ENCODE measurements around the gene NPS.

NPS gene

DNA sequence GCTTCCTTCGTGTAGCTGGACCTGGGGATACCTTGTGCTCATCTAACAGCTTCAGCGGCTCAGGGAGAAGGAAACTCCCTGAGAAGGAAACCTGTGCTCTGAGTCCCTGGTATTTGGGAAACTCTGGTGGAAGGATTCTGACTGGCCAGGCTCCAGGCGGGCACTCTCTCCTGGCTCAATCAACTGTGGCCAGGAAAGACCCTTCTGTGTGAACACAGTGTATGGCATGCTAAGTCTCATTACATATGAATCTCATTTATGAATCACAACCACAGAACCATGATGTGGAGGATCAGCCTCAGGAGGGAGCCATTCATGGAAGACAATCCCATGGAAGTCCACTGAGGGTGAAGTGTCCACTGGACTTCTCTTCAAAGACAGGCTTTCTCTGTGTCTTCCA lies 20.9 kb downstream of the NPS start:
- Histone ChIP-seq H3K36me3 (ENCODE audit: control insufficient read depth, insufficient read depth, low read length) (no peaks in the 10 kb centered on the region), H3K27me3 (ENCODE audit: control insufficient read depth, insufficient read depth, low read length) (no peaks in the 10 kb centered on the region), H3K9me3 (ENCODE audit: control insufficient read depth, low read length) (no peaks in the 10 kb centered on the region), H3K4me2 (ENCODE audit: low read length) (no peak overlapping the region), H3K79me2 (no peaks in the 10 kb centered on the region), H3K27ac (no peak overlapping the region), H3K9ac (no peak overlapping the region), H3K4me1 (no peaks in the 10 kb centered on the region), H3K4me3 (ENCODE audit: low read depth, low read length) (no peak overlapping the region), H2AFZ (no peak overlapping the region)
- TF ChIP-seq, protein P1, sequence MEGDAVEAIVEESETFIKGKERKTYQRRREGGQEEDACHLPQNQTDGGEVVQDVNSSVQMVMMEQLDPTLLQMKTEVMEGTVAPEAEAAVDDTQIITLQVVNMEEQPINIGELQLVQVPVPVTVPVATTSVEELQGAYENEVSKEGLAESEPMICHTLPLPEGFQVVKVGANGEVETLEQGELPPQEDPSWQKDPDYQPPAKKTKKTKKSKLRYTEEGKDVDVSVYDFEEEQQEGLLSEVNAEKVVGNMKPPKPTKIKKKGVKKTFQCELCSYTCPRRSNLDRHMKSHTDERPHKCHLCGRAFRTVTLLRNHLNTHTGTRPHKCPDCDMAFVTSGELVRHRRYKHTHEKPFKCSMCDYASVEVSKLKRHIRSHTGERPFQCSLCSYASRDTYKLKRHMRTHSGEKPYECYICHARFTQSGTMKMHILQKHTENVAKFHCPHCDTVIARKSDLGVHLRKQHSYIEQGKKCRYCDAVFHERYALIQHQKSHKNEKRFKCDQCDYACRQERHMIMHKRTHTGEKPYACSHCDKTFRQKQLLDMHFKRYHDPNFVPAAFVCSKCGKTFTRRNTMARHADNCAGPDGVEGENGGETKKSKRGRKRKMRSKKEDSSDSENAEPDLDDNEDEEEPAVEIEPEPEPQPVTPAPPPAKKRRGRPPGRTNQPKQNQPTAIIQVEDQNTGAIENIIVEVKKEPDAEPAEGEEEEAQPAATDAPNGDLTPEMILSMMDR (IDR thresholded peaks at IDR 0.05), result no peak

DNA sequence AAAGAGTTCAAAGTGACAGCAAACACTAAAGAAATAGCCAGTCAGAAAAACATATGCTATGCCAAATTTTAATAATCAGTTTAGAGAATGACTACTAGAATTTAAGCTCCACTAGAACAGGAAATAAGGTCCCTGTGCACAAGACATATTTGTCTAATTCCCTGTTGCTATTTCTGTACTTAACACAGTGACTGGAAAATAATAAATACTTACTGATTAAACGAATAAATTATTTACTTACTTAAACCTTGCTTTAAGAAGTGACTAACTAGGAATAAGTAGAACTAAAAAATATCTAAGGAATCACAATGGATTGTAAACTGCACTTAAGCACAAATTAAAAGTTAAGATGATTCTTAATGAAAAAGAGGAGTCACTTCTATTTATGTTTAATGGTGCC lies 22.3 kb downstream of the NPS start:
- no peak overlapping the region for H3K4me2 ChIP-seq (ENCODE audit: low read length)

DNA sequence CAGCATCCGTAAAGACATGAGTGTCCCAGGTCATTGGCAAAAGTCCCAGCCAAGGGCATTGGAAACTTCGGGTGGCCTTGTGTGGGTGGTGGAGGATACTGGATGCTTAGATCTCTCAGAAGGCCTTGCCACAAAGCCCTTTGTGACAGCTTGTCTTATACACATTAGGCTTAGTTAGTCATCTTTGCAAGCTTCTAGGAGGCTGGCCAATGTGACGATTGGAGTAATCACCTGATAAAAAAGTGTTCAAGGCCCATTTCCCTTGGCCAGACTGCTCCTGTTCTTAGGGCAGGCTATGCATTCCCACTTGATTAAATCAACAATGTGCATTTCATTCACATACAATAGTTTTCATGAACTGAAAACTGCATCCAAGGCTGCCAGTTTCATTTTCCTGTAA lies 26.9 kb downstream of the NPS start:
- Histone ChIP-seq H3K36me3 (ENCODE audit: control insufficient read depth, insufficient read depth, low read length) (no peaks in the 10 kb centered on the region), H3K27me3 (ENCODE audit: control insufficient read depth, insufficient read depth, low read length) (no peaks in the 10 kb centered on the region), H3K79me2 (no peaks in the 10 kb centered on the region), H3K4me1 (no peaks in the 10 kb centered on the region), H3K4me2 (ENCODE audit: low read length) (no peak overlapping the region), H3K4me3 (ENCODE audit: low read depth, low read length) (no peak overlapping the region), H3K27ac (no peak overlapping the region), H3K9me3 (ENCODE audit: control insufficient read depth, low read length) (no peaks in the 10 kb centered on the region), H2AFZ (no peak overlapping the region), H3K9ac (no peak overlapping the region)
- TF ChIP-seq, protein P1 (IDR thresholded peaks at IDR 0.05), result no peak

More for the DNA sequence above, 22.3 kb downstream of the NPS start:
- TF ChIP-seq, protein P1 (IDR thresholded peaks at IDR 0.05), result no peak
- Histone ChIP-seq H3K9ac (no peak overlapping the region), H3K36me3 (ENCODE audit: control insufficient read depth, insufficient read depth, low read length) (no peaks in the 10 kb centered on the region), H3K27ac (no peak overlapping the region), H2AFZ (no peak overlapping the region), H3K79me2 (no peaks in the 10 kb centered on the region), H3K4me3 (ENCODE audit: low read depth, low read length) (no peak overlapping the region), H3K9me3 (ENCODE audit: control insufficient read depth, low read length) (no peaks in the 10 kb centered on the region), H3K4me1 (no peaks in the 10 kb centered on the region), H3K27me3 (ENCODE audit: control insufficient read depth, insufficient read depth, low read length) (no peaks in the 10 kb centered on the region)

DNA sequence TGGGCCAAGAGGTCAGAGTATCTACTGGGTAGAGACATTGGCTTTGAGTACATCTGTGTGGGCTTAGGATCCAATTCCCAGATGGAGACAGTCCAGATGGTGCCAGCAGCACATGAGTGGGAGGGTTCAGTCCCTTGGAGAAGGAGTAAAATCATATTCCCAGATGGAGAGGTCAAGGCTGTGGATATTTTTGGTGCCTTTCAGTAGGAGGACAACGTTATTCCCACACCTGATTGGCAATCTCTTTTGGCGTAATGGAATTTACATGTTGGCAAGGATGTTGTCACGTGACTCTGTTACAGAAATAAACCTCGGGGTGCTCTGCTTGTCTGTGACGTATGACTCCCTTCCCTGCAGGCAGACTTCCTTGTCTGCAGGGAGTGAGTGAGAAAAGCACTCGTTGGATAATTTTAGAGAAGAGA lies 27.6 kb downstream of the NPS start:
- TF ChIP-seq, protein P1 (IDR thresholded peaks at IDR 0.05), result no peak
- Histone ChIP-seq H2AFZ (no peak overlapping the region), H3K79me2 (no peaks in the 10 kb centered on the region), H3K4me2 (ENCODE audit: low read length) (no peak overlapping the region), H3K27me3 (ENCODE audit: control insufficient read depth, insufficient read depth, low read length) (no peaks in the 10 kb centered on the region), H3K4me1 (no peaks in the 10 kb centered on the region), H3K9ac (no peak overlapping the region), H3K36me3 (ENCODE audit: control insufficient read depth, insufficient read depth, low read length) (no peaks in the 10 kb centered on the region), H3K4me3 (ENCODE audit: low read depth, low read length) (no peak overlapping the region), H3K27ac (no peak overlapping the region), H3K9me3 (ENCODE audit: control insufficient read depth, low read length) (no peaks in the 10 kb centered on the region)

DNA sequence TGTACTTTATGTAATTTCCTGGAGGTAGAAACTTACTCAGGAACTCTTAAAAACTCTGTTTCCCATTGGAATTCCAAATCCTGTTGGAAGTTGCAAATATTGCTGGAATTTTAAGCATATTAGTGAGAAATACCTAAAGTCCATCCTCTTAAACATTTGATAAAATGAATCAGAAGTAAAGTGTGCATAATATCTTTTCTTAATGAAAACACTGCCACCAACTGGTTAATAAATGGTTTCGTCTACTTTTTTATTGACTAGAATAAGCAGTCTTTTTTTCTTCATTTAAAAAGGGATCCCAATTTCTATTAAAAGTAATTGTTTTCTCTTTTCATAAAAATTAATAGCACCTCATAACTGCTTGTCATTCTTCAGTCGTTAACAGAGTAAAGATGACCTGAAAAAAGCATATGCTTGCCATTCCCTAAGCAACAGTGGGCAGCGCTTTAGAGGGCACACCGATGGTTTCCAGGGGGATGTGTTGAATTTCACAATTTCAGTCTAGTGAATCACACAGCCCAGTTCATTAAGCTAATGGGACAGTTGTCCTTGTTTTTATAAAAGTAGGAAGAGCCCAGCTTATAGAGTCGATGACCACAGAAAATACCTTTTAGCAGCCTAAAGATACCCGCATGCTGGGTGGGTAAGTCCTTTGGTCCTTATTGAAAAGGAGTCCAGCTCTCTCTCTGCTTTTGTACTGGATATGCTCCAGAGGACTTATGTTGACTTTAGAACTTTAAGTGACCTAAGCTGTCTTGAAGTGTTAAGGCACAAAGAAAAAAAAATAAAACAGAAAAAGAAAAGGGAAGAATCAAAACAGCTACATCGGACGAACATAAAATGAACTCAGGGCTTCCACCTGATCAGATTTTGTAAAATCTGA lies 28.5 kb downstream of the NPS start:
- Histone ChIP-seq H3K4me2 (ENCODE audit: low read length) (no peak overlapping the region), H3K79me2 (no peaks in the 10 kb centered on the region), H3K4me1 (no peaks in the 10 kb centered on the region), H3K9me3 (ENCODE audit: control insufficient read depth, low read length) (no peaks in the 10 kb centered on the region), H3K27ac (no peak overlapping the region), H3K27me3 (ENCODE audit: control insufficient read depth, insufficient read depth, low read length) (no peaks in the 10 kb centered on the region), H3K36me3 (ENCODE audit: control insufficient read depth, insufficient read depth, low read length) (no peaks in the 10 kb centered on the region), H2AFZ (no peak overlapping the region), H3K9ac (no peak overlapping the region), H3K4me3 (ENCODE audit: low read depth, low read length) (no peak overlapping the region)
- TF ChIP-seq, protein P1 (IDR thresholded peaks at IDR 0.05), result no peak
